ENCODE measurements around the gene SRSF10.

GRCh38 chr1:24015221-24016210 lies 35.4 kb upstream of the SRSF10 start:
- TF ChIP-seq CTCF (IDR thresholded peaks at IDR 0.05; ENCODE audit: low read depth, low read length) (no peak), MAX (IDR thresholded peaks at IDR 0.05; ENCODE audit: low read depth, low read length) (no peak), POLR2A (IDR thresholded peaks at IDR 0.05; ENCODE audit: extremely low read depth, insufficient read length) (no peak)

Data from NB4 (cell line).